HG02970 (cell line): ENCODE measurements around the gene THOC3.
"Not testable (repeated sequence)": the region's sequence is repeated elsewhere in the genome, so short reads cannot be mapped to it uniquely, and the experiment has no call there.

ENCODE experiments used
- ATAC-seq: cut with Tn5 transposase; IDR thresholded peaks from one replicate; pipeline ENCODE4 v1.9.1; 2021; ENCODE audit warnings: mild to moderate bottlenecking, moderate library complexity, moderate number of reproducible peaks; ENCODE audit not compliant: unreplicated experiment, low FRiP score

THOC3 gene

DNA sequence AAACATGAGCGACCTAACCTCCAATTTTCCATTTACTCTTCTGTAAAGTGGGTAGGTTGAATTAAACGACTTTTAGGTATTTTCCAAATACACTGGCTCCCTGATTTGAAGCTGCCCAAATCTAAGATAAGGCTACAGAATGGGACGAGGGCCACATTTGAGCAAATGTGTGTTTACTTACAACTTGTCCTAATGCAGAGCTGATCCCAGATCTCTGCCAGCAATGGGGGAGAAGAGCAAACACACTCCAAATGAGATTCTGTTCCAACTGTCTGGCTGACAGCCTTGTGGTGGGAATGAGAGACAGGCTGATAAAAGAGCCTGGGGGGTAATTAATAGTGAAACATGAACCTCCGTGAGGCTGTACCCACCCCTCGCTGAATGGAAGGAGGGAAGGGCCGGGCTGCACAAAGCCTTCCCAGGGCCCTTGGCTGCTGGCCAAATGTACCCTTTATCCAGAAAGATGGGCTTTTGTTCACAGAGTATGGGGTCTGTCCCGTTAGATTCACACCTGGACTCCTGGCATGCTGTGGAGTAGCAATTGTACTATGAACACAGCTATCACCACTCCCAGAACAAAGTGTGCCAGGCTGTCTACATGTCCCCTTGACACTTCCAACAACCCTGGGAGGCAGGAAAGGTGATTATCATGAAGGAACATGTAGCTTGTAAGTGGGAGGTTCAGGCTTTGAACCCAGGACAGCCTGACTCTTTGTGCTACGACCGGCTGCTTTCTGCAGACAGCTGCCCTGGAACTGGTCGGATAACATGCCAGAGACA is 19.6 kb downstream of the THOC3 start:
- ATAC-seq: not testable (repeated sequence)

DNA sequence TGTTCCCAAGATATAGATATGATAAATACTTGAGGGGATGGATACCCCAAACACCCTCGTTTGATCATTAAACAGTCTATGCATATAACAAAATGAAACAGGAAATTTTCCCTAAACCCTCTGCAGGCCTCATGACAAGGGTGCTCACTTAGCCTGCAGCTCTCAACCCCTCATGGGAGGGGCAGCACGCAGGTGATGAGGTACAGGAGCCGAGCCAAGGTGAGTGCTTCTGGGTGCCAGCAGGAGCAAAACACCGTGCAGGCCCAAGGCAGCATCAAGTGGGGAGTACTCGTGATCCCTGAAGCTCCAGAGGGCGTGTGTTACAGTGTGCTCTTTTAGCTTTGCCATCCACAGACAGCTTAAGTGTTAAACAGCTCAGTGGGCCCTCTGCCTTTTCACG is 24.9 kb downstream of the THOC3 start:
- not testable (repeated sequence) for ATAC-seq

DNA sequence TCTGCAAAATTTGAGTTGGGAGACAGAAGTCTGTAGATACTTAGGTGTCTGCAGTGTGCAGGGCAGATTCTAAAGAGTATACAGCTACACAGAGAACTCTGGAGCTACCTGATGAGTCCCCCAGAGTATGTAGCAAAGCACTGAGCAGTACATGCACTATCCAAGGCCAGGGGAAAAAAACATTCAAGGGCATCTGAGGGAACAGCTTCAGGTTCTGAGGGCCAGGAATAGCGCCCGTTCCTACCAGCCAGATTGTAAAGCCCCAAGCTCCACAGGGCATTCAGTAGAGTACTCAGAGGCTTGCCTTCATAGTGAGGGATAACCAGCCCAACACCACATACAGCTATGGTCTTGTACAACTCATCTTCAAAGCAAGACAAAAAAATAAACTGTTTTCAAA is 27.5 kb downstream of the THOC3 start:
- ATAC-seq: not testable (repeated sequence)

GRCh38 chr5:175938489-175938888 is 29.6 kb downstream of the THOC3 start:
- ATAC-seq: not testable (repeated sequence)

- not testable (repeated sequence) for ATAC-seq
Observed at GRCh38 chr5:175928752-175929151, 39.4 kb downstream of the THOC3 start.

DNA sequence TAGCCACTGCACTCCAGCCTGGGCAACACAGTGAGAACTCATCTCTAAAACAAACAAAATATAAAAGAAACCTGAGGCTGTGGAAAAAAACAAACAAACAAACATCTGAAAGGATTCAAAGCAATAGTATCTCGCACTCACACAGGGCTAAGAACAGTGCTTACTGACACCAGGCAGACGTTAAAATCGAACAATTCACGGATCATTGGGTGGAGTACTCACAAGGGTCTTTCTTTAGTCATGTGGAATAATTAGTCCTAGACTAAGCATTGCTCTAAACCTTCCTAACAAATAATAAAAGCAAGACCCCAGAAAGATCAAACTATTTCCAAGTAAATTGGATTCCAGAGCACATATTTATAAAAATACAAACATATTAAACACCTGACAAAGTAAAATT is 43.0 kb downstream of the THOC3 start:
- not testable (repeated sequence) for ATAC-seq

- no peak for ATAC-seq
Observed at GRCh38 chr5:175922192-175922885, 45.8 kb downstream of the THOC3 start.

DNA sequence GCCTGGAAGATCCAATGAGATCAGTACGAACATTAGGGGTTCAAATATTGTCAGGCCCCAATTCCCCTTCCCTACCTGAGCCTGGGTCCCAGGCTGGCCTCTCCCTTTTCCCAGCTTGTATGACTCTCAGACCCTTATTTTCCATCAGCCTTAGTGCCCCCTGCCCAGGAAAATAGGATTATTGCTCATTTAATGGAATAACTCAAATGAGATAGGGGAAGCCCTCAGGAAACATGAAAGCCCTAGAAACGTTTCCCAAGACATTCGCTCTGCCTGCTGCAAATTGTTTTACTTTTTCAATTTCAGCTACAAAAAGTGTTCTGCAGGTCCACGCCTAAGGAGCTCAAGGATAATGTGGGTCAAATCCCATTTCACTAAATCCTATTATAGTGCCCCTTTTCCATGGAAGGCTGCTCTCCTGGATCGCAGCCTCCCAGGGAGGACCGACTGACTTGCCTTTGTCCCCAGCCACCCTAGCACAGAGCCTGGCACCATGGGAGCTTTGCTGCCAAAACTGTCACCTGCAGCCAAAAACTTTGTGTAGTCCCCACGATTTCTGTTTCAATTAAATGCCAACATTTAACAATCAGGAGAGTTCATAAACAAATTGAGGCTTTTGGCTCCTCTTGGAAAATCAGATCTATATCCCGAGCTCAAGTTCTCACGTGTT is 46.9 kb downstream of the THOC3 start:
- no peak for ATAC-seq

- no peak for ATAC-seq
Observed at GRCh38 chr5:175920231-175920811, 47.8 kb downstream of the THOC3 start.

GRCh38 chr5:175915066-175916037 is 52.8 kb downstream of the THOC3 start:
- ATAC-seq: not testable (repeated sequence)

GRCh38 chr5:175913835-175914672 is 54.1 kb downstream of the THOC3 start:
- not testable (repeated sequence) for ATAC-seq

- not testable (repeated sequence) for ATAC-seq
Observed at GRCh38 chr5:175910072-175910471, 58.0 kb downstream of the THOC3 start.
